Activated CD8-positive, alpha-beta T cell treated with anti-CD3 and anti-CD28 coated beads, Interleukin-2, amount 10 ng/mL, durations not matched to agents 7 days and 5 days (primary cell): Measurements from ENCODE around the gene PLXDC1. TPM values are rescaled to one million over a fixed set of nuclear protein-coding genes. Genes with fewer than 3 reads are reported as not detected.
"Not testable (repeated sequence)": the region's sequence is repeated elsewhere in the genome, so short reads cannot be mapped to it uniquely, and the experiment has no call there.

Source experiments
- ATAC-seq: fragments of 150-1000 bp; cut with Tn5 transposase; one replicate; pipeline ENCODE4 v1.10.0; 2021; ENCODE audit warnings: moderate library complexity
- CTCF ChIA-PET: fragments of 350-600 bp; sonication (Branson Sonifier 250); formaldehyde crosslinking; loops from one replicate; lab custom pipeline; 2021; ENCODE audit warnings: antibody characterized with exemption; lab: Charles Lee
- POLR2A ChIA-PET: fragments of 350-600 bp; sonication (Branson Sonifier 250); formaldehyde crosslinking; loops from one replicate; lab custom pipeline; 2021; ENCODE audit warnings: antibody characterized with exemption; lab: Charles Lee
- DNase-seq: peaks from one replicate; pipeline ENCODE4 v3.0.0-alpha.2; 2020
- H3K27ac Mint-ChIP-seq: one replicate; pipeline ENCODE4 v1.8.0; 2021; ENCODE audit warnings: mild to moderate bottlenecking, mixed read lengths
- H3K27me3 Mint-ChIP-seq: one replicate; pipeline ENCODE4 v1.8.0; 2021; ENCODE audit warnings: low read depth, mixed read lengths
- H3K36me3 Mint-ChIP-seq: one replicate; pipeline ENCODE4 v1.8.0; 2021; ENCODE audit warnings: low read depth, mixed read lengths
- H3K4me1 Mint-ChIP-seq: one replicate; pipeline ENCODE4 v1.8.0; 2021; ENCODE audit warnings: low read depth, mixed read lengths
- H3K4me3 Mint-ChIP-seq: one replicate; pipeline ENCODE4 v1.8.0; 2021; ENCODE audit warnings: mild to moderate bottlenecking, mixed read lengths
- H3K9me3 Mint-ChIP-seq: one replicate; pipeline ENCODE4 v1.8.0; 2022; ENCODE audit warnings: mixed read lengths; ENCODE audit not compliant: insufficient read depth
- total RNA-seq, 2 experiments: library from RNA; stranded (reverse); gene quantifications; one replicate each; pipeline ENCODE4 v1.2.3, GENCODE V29; 2021

Gene PLXDC1
- total RNA-seq, 2 experiments from 2014 or later = 3.3 to 3.9 TPM

DNA sequence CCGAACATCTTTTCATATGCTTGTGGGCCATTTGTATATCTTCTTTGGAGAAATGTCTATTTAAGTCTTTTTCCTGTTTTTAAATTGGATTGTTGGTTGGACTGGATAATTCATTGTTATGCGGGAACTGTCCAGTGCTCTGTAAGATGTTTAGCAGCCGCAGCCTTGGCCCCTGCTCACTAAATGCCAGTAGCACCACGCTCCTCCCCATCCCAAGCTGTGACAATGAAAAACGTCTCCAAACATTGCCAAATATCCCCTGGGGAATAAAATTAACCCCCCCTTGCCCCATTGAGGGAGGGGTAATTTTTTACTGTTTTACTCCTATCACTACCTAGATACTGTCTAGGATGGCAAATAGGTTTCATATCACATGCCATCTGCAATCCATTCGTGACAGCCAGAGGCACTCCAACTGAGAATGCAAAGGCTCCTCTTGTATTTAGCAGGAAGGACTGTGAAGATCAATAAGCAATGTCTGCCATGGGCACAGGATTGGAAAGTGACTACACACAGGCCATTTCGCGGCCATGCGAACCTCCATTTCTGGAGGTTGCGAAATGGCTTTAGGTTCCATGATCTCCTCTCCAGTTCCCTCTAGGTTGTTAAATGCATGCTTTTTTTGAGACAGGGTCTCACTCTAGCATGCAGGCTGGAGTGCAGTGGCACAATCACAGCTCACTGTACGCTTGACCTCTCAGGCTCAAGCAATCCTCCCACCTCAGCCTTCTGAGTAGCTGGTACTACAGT lies 9.3 kb downstream of the PLXDC1 start:
- H3K9me3 Mint-ChIP-seq = no peaks in the 10 kb centered on the region

DNA sequence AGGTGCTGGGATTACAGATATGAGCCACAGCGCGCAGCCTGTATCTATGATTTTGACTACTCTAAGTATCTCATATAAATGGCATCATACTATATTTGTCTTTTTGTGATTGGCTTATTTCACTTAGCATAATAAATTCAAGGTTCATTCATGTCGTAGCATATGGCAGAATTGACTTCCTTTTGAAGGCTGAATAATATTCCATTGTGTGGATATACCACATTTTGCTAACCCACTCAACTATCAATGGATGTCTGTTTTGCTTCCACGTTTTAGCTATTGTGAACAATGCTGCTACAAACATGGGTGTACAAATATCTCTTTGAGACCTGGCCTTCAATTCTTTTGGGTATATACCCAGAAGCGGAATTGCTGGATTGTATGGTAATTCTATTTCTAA lies 10.1 kb downstream of the PLXDC1 start:
- Mint-ChIP-seq H3K4me1 (no peaks in the 10 kb centered on the region), H3K27ac (no peak overlapping the region), H3K36me3 (no peaks in the 10 kb centered on the region), H3K9me3 (no peaks in the 10 kb centered on the region), H3K27me3 (no peaks in the 10 kb centered on the region), H3K4me3 (no peak overlapping the region)
- POLR2A ChIA-PET = no interaction called here
- CTCF ChIA-PET = no interaction called here
- ATAC-seq (no peak), DNase-seq (no peak)

More for the DNA sequence above, 9.3 kb downstream of the PLXDC1 start:
- no peaks in the 10 kb centered on the region for H3K4me1 Mint-ChIP-seq
- no peaks in the 10 kb centered on the region for H3K27me3 Mint-ChIP-seq
- H3K27ac Mint-ChIP-seq = no peak overlapping the region
- DNase-seq (no peak), ATAC-seq (no peak)
- H3K36me3 Mint-ChIP-seq = no peaks in the 10 kb centered on the region
- CTCF ChIA-PET = no interaction called here
- POLR2A ChIA-PET = no interaction called here
- no peak overlapping the region for H3K4me3 Mint-ChIP-seq

- ATAC-seq (no peak), DNase-seq (no peak)
- no peaks in the 10 kb centered on the region for H3K36me3 Mint-ChIP-seq
- no peaks in the 10 kb centered on the region for H3K4me1 Mint-ChIP-seq
- H3K27me3 Mint-ChIP-seq = no peaks in the 10 kb centered on the region
- ChIA-PET POLR2A (no interaction called here), CTCF (no interaction called here)
- H3K27ac Mint-ChIP-seq = no peak overlapping the region
- no peak overlapping the region for H3K4me3 Mint-ChIP-seq
- no peaks in the 10 kb centered on the region for H3K9me3 Mint-ChIP-seq
These were observed 11.9 kb downstream of the PLXDC1 start for GRCh38 chr17:39139561-39139960.

GRCh38 chr17:39139161-39139511 lies 12.3 kb downstream of the PLXDC1 start:
- Mint-ChIP-seq H3K9me3 (no peaks in the 10 kb centered on the region), H3K36me3 (no peaks in the 10 kb centered on the region), H3K27ac (no peak overlapping the region), H3K4me3 (no peak overlapping the region), H3K27me3 (no peaks in the 10 kb centered on the region), H3K4me1 (no peaks in the 10 kb centered on the region)
- ChIA-PET CTCF (no interaction called here), POLR2A (no interaction called here)
- ATAC-seq = no peak
- DNase-seq = no peak

DNA sequence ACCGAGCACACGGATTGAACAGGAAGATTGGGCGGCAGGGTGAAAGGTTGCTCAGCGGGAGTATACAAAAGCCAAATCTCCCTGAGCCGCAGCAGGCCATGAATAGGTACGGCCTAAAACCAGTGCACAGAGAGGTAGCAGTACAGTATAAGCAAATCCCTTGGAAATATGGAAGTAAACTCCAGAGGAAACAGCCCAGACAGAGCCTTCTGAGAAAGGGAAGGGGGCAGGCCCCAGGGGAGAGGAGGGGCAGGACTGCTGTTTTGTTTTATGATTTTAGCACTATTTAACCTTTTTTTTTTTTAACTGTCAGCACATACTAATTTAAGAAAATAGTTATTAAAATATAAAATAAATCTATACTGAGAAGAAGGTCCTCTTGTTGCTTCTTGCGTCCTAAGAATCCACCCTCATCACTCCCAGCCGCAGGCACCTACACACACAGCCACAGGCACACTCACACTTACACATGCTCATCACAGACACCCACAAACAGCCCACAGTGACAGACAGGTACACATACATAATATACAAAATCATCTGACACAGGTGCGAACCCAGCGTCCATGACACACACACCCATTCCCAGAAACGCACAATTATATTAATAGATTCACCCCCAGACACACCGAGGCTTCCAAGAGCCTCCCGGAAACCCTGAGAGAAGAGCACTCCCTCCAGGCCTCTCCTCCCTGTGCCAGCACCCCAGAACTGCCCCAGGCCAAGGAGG lies 12.8 kb downstream of the PLXDC1 start:
- Mint-ChIP-seq H3K9me3 (no peaks in the 10 kb centered on the region), H3K27ac (no peak overlapping the region), H3K27me3 (no peaks in the 10 kb centered on the region), H3K36me3 (no peaks in the 10 kb centered on the region), H3K4me3 (no peak overlapping the region), H3K4me1 (no peaks in the 10 kb centered on the region)
- DNase-seq = no peak
- ATAC-seq = no peak
- POLR2A ChIA-PET = no interaction called here
- CTCF ChIA-PET = interaction anchor here (1.2 kb wide), 1 partner anchor 36 kb away, joined by 3 read pairs; no protein-coding TSS in a partner anchor

GRCh38 chr17:39134878-39135277 lies 16.6 kb downstream of the PLXDC1 start:
- Mint-ChIP-seq H3K4me3 (no peak overlapping the region), H3K27me3 (no peaks in the 10 kb centered on the region), H3K27ac (no peak overlapping the region), H3K36me3 (no peaks in the 10 kb centered on the region), H3K4me1 (no peaks in the 10 kb centered on the region), H3K9me3 (no peaks in the 10 kb centered on the region)
- DNase-seq (no peak), ATAC-seq (no peak)
- ChIA-PET POLR2A (no interaction called here), CTCF (interaction anchor here (1.1 kb wide), 2 partner anchors 19 to 152 kb away, joined by 3 to 4 read pairs; no protein-coding TSS in a partner anchor)

DNA sequence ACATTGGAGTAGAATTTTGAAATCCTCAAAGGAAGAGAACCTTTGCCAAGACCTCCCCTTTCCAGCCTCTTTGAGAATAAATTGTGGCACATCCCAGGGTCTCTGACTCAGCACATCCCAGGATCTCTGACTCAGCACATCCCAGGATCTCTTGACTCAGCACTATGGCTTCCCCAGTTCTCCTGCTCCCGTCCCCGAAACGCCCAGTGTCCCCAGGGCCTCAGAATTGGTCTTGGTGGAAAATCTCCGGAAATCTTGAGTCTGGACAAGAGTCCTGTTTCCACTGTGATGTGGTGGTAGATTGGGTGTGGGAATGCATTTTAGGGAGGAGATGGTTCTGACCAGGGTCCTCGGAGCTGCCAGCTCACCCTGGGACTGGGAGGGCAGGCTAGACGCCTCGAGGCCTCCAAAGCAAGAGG lies 19.2 kb downstream of the PLXDC1 start:
- ChIA-PET CTCF (interaction anchor here (2.4 kb wide), 1 partner anchor 33 kb away, joined by 8 read pairs; no protein-coding TSS in a partner anchor), POLR2A (no interaction called here)
- no peaks in the 10 kb centered on the region for H3K9me3 Mint-ChIP-seq
- no peaks in the 10 kb centered on the region for H3K36me3 Mint-ChIP-seq
- H3K4me1 Mint-ChIP-seq = no peaks in the 10 kb centered on the region
- H3K27ac Mint-ChIP-seq = no peak overlapping the region
- H3K4me3 Mint-ChIP-seq = no peak overlapping the region
- DNase-seq (no peak), ATAC-seq (no peak)
- H3K27me3 Mint-ChIP-seq = no peaks in the 10 kb centered on the region

DNA sequence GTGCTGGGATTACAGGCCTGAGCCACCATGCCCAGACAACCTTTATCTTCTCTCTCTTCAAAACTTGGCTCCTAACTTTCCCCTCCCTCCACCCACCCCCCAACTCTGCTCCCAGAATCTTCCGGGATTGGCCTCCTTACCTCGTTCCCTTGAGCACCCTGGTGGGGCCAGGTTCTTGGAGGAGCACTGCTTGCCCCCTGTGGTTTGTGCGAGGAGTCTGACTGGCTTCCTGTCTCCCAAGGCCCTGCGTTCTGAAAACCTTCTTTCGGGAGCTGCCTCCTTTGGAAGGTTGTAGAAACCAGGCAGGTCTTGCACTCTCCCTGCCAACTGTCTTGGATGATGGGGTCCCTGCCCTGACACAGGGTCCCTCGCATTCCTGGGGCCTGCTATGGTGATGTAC lies 19.8 kb downstream of the PLXDC1 start:
- ChIA-PET CTCF (no interaction called here), POLR2A (no interaction called here)
- no peaks in the 10 kb centered on the region for H3K4me1 Mint-ChIP-seq
- no peaks in the 10 kb centered on the region for H3K36me3 Mint-ChIP-seq
- ATAC-seq = no peak
- H3K27me3 Mint-ChIP-seq = no peaks in the 10 kb centered on the region
- no peak overlapping the region for H3K4me3 Mint-ChIP-seq
- DNase-seq = no peak
- no peak overlapping the region for H3K27ac Mint-ChIP-seq
- H3K9me3 Mint-ChIP-seq = no peaks in the 10 kb centered on the region

GRCh38 chr17:39130205-39130604 lies 21.2 kb downstream of the PLXDC1 start:
- H3K27me3 Mint-ChIP-seq = no peaks in the 10 kb centered on the region
- ATAC-seq (no peak), DNase-seq (no peak)
- ChIA-PET CTCF (no interaction called here), POLR2A (no interaction called here)
- H3K9me3 Mint-ChIP-seq = no peaks in the 10 kb centered on the region
- H3K4me3 Mint-ChIP-seq = no peak overlapping the region
- H3K27ac Mint-ChIP-seq = no peak overlapping the region
- no peaks in the 10 kb centered on the region for H3K4me1 Mint-ChIP-seq
- H3K36me3 Mint-ChIP-seq = no peaks in the 10 kb centered on the region

GRCh38 chr17:39129544-39129943 lies 21.9 kb downstream of the PLXDC1 start:
- H3K4me3 Mint-ChIP-seq, ATAC-seq, H3K27me3 Mint-ChIP-seq, DNase-seq, H3K36me3 Mint-ChIP-seq, H3K9me3 Mint-ChIP-seq, H3K27ac Mint-ChIP-seq, H3K4me1 Mint-ChIP-seq, CTCF ChIA-PET, POLR2A ChIA-PET: not testable (repeated sequence)

DNA sequence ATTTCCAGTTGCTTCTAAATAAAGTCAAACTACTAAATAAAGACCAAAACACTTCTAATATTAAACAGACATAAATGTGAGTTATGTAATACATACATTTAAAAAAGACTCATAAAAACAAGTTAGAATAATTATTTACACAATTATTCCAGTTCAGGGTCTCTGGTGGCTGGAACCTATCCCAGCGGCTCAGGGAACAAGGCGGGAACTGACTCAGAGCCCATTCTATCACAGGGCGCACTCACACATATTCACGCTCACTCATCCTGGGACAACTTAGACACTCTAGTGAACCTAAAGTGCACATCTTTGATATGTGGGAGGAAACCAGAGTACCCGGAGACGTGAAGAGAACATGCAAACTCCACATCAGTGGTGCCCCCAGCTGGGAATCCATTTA lies 25.0 kb downstream of the PLXDC1 start:
- H3K9me3 Mint-ChIP-seq = no peaks in the 10 kb centered on the region
- ATAC-seq (no peak), DNase-seq (no peak)
- no peaks in the 10 kb centered on the region for H3K4me1 Mint-ChIP-seq
- CTCF ChIA-PET = no interaction called here
- no peak overlapping the region for H3K27ac Mint-ChIP-seq
- no peak overlapping the region for H3K4me3 Mint-ChIP-seq
- no peaks in the 10 kb centered on the region for H3K27me3 Mint-ChIP-seq
- H3K36me3 Mint-ChIP-seq = no peaks in the 10 kb centered on the region
- POLR2A ChIA-PET = no interaction called here

GRCh38 chr17:39125143-39125875 lies 26.1 kb downstream of the PLXDC1 start:
- CTCF ChIA-PET = interaction anchor here (1.1 kb wide), 1 partner anchor 28 kb away, joined by 4 read pairs; no protein-coding TSS in a partner anchor
- H3K27ac Mint-ChIP-seq = no peak overlapping the region

More at GRCh38 chr17:39125143-39125875, 26.1 kb downstream of the PLXDC1 start:
- Mint-ChIP-seq H3K4me1 (no peaks in the 10 kb centered on the region), H3K36me3 (no peaks in the 10 kb centered on the region), H3K9me3 (no peaks in the 10 kb centered on the region), H3K4me3 (no peak overlapping the region), H3K27me3 (no peaks in the 10 kb centered on the region)
- DNase-seq (no peak), ATAC-seq (no peak)
- POLR2A ChIA-PET = no interaction called here
